ENCODE data around the gene EFHB. TPM values are rescaled to one million over a fixed set of nuclear protein-coding genes. Genes with fewer than 3 reads are reported as not detected.
"Not testable (repeated sequence)": the region's sequence is repeated elsewhere in the genome, so short reads cannot be mapped to it uniquely, and the experiment has no call there.

EFHB gene
- total RNA-seq, 1 donor from 2014 or later: not detected

GRCh38 chr3:19937459-19938294 lies 3.7 kb upstream of the EFHB start:
- no peak for DNase-seq
- intact Hi-C loops (cut with micrococcal nuclease): no loop called here
- ATAC-seq: no peak

- DNase-seq (no peak), ATAC-seq (no peak)
- intact Hi-C loops (cut with micrococcal nuclease): no loop called here
These were observed 1.6 kb downstream of the EFHB start for GRCh38 chr3:19932422-19932821.

- ATAC-seq: no peak
- intact Hi-C loops (cut with micrococcal nuclease): no loop called here
- DNase-seq: no peak
These were observed 2.2 kb downstream of the EFHB start for GRCh38 chr3:19931767-19932188.

- no peak for DNase-seq
- ATAC-seq: no peak
- intact Hi-C loops (cut with micrococcal nuclease): no loop called here
These were observed 2.8 kb downstream of the EFHB start for GRCh38 chr3:19931180-19931692.

GRCh38 chr3:19920401-19921080 lies 13.5 kb downstream of the EFHB start:
- ATAC-seq: no peak
- intact Hi-C loops (cut with micrococcal nuclease): no loop called here

GRCh38 chr3:19917167-19917566 lies 16.9 kb downstream of the EFHB start:
- no peak for DNase-seq
- no peak for ATAC-seq
- intact Hi-C loops (cut with micrococcal nuclease): no loop called here

More at GRCh38 chr3:19920401-19921080, 13.5 kb downstream of the EFHB start:
- DNase-seq: no peak

- DNase-seq: no peak
- ATAC-seq: no peak
- intact Hi-C loops (cut with micrococcal nuclease): no loop called here
These were observed 22.6 kb downstream of the EFHB start for GRCh38 chr3:19911452-19911851.

GRCh38 chr3:19907523-19907922 lies 26.5 kb downstream of the EFHB start:
- intact Hi-C loops (cut with micrococcal nuclease): no loop called here
- DNase-seq (no peak), ATAC-seq (no peak)

GRCh38 chr3:19903649-19904048 lies 30.4 kb downstream of the EFHB start:
- no peak for ATAC-seq

GRCh38 chr3:19901918-19902317 lies 32.1 kb downstream of the EFHB start:
- ATAC-seq: no peak
- intact Hi-C loops (cut with micrococcal nuclease): no loop called here
- no peak for DNase-seq

More at GRCh38 chr3:19903649-19904048, 30.4 kb downstream of the EFHB start:
- DNase-seq: no peak
- intact Hi-C loops (cut with micrococcal nuclease): no loop called here

GRCh38 chr3:19901337-19901736 lies 32.7 kb downstream of the EFHB start:
- ATAC-seq (no peak), DNase-seq (no peak)
- intact Hi-C loops (cut with micrococcal nuclease): no loop called here

GRCh38 chr3:19899833-19900232 lies 34.2 kb downstream of the EFHB start:
- intact Hi-C loops (cut with micrococcal nuclease); ATAC-seq; DNase-seq: not testable (repeated sequence)

GRCh38 chr3:19899264-19899663 lies 34.8 kb downstream of the EFHB start:
- ATAC-seq (no peak), DNase-seq (no peak)
- intact Hi-C loops (cut with micrococcal nuclease): no loop called here

GRCh38 chr3:19898721-19899120 lies 35.3 kb downstream of the EFHB start:
- intact Hi-C loops (cut with micrococcal nuclease): no loop called here
- ATAC-seq: no peak
- DNase-seq: no peak

- ATAC-seq: no peak
- intact Hi-C loops (cut with micrococcal nuclease): no loop called here
These were observed 42.3 kb downstream of the EFHB start for GRCh38 chr3:19891740-19892139.

GRCh38 chr3:19888428-19889152 lies 45.4 kb downstream of the EFHB start:
- DNase-seq (no peak), ATAC-seq (peak; percentile 33)
- intact Hi-C loops (cut with micrococcal nuclease): loop anchor here (5.0 kb wide), 1 partner anchor 249 kb away; no protein-coding TSS in a partner anchor

More at GRCh38 chr3:19891740-19892139, 42.3 kb downstream of the EFHB start:
- DNase-seq: no peak

GRCh38 chr3:19887122-19887521 lies 46.9 kb downstream of the EFHB start:
- ATAC-seq, DNase-seq: not testable (repeated sequence)
- intact Hi-C loops (cut with micrococcal nuclease): loop anchor here (5.0 kb wide), 1 partner anchor 250 kb away; no protein-coding TSS in a partner anchor

GRCh38 chr3:19886404-19886803 lies 47.6 kb downstream of the EFHB start:
- intact Hi-C loops (cut with micrococcal nuclease): loop anchor here (5.0 kb wide), 1 partner anchor 251 kb away; no protein-coding TSS in a partner anchor
- no peak for ATAC-seq

GRCh38 chr3:19885468-19885867 lies 48.5 kb downstream of the EFHB start:
- DNase-seq (no peak), ATAC-seq (no peak)
- intact Hi-C loops (cut with micrococcal nuclease): loop anchor here (5.0 kb wide), 1 partner anchor 252 kb away; no protein-coding TSS in a partner anchor

More at GRCh38 chr3:19886404-19886803, 47.6 kb downstream of the EFHB start:
- DNase-seq: no peak
